AG09319 (cell line): Measurements from ENCODE around the gene FLOT1.
A peak's percentile ranks its signal among the peaks of the same experiment; 100 is the strongest.
"Not testable (repeated sequence)": the region's sequence is repeated elsewhere in the genome, so short reads cannot be mapped to it uniquely, and the experiment has no call there.

Experiments
- DNase-seq: peaks from one replicate; pipeline ENCODE4 v3.0.0-alpha.2; 2010; ENCODE audit warnings: low read depth; ENCODE audit errors: extremely low read depth
- CTCF ChIP-seq: IDR thresholded peaks from 2 replicates; pipeline ENCODE4 v1.5.1; 2011; ENCODE audit warnings: low read depth, mild to moderate bottlenecking, inconsistent platforms, low read length, moderate library complexity

Gene FLOT1

DNA sequence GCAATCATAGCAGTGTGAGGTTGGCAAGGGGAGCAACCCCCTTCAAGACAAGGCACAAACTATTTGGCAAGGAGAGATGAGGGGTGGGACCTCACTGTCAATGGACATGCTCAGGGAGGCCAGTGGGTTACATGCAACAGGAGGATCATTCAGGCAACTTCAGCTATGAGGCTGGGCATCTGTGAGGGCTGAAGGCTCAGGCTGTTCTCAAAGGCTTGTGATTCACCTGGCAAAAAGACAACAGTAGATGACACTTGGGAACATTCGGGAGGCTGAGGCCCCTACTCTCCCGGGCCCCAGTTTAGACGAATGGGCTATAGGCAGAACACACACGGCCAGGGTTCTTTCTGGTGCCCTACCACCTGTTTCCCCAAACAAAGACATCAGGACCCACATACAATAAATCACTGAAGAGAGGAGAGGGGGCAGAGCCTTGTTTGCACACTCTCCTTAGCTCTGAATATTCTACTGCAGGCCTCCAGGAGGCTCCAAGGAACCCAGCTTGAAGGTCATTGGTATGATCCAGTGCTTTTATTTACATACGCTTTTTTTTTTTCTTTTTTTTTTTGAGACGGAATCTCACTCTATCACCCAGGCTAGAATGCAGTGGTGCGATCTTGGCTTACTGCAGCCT, 14.4 kb downstream of the FLOT1 start:
- TF ChIP-seq CTCF, result peak; percentile 37
- DNase-seq, result no peak

- DNase-seq, result no peak
- no peak for TF ChIP-seq CTCF
Observed at GRCh38 chr6:30726506-30727413, 15.7 kb downstream of the FLOT1 start.

DNA sequence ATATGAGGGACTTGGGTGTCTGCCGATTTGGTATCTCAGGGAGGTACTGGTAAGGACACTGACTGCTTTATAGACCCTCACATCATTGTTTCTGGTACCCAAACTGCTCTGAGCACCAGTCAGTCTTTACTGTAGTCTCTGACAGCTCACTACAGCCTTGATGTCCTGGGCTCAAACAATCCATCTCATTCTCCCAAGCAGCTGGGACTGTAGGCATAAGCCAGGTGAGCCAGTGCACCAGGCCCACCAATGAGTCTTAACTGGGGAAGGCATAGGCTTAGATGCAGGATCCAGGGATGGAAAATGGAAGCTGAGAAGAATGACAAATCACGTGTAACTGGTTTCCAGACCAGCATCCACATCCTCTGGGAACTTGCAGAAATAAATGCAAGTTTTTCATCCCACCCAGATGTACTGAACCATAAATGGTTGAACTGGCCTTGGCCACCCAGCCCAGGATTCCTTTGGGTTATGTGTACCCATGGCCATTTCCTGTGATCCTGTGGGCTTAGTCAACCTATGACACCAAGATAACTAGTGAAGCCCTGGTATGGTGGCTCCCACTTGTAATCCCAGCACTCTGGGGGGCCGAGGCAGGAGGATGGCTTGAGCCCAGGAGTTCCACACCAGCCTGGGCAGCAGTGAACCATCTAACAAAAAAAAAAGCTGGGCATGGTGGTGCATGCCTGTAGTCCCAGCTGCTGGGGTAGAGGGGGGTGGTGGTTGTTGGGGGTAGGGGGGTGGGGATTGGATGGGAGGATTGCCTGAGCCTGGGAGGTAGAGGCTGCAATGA, 16.6 kb downstream of the FLOT1 start:
- TF ChIP-seq CTCF, result no peak
- no peak for DNase-seq

- no peak for TF ChIP-seq CTCF
- no peak for DNase-seq
Observed at GRCh38 chr6:30724906-30725667, 17.4 kb downstream of the FLOT1 start.

DNA sequence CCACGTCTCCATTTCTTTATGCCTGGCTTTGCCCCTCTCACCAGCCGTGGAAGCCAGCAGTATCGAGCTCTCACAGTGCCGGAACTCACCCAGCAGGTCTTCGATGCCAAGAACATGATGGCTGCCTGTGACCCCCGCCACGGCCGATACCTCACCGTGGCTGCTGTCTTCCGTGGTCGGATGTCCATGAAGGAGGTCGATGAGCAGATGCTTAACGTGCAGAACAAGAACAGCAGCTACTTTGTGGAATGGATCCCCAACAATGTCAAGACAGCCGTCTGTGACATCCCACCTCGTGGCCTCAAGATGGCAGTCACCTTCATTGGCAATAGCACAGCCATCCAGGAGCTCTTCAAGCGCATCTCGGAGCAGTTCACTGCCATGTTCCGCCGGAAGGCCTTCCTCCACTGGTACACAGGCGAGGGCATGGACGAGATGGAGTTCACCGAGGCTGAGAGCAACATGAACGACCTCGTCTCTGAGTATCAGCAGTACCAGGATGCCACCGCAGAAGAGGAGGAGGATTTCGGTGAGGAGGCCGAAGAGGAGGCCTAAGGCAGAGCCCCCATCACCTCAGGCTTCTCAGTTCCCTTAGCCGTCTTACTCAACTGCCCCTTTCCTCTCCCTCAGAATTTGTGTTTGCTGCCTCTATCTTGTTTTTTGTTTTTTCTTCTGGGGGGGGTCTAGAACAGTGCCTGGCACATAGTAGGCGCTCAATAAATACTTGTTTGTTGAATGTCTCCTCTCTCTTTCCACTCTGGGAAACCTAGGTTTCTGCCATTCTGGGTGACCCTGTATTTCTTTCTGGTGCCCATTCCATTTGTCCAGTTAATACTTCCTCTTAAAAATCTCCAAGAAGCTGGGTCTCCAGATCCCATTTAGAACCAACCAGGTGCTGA, 18.4 kb downstream of the FLOT1 start:
- DNase-seq, result not testable (repeated sequence)

- DNase-seq, result not testable (repeated sequence)
Observed at GRCh38 chr6:30723159-30723842, 19.2 kb downstream of the FLOT1 start.
